SU-DHL-6 (cell line): ENCODE data around the gene LETM1.

Experiments
- H2AFZ ChIP-seq: fragments of 200-600 bp; sonication (generic); 2 replicates; pipeline ENCODE4 v1.6.1; 2014; ENCODE audit warnings: low read depth, mild to moderate bottlenecking, moderate library complexity, mixed read lengths, antibody characterized with exemption, low read length; ENCODE audit not compliant: severe bottlenecking
- H3F3A ChIP-seq: fragments of 200-600 bp; shearing (Covaris generic); 2 replicates; pipeline ENCODE4 v1.6.0; 2016; ENCODE audit warnings: antibody characterized with exemption, mild to moderate bottlenecking; ENCODE audit not compliant: insufficient read depth
- H3K27ac ChIP-seq: fragments of 200-600 bp; sonication (generic); 2 replicates; pipeline ENCODE4 v1.5.1; 2016; ENCODE audit warnings: low read depth, mild to moderate bottlenecking, low read length, moderate library complexity, mixed read lengths
- H3K27me3 ChIP-seq: fragments of 200-600 bp; sonication (generic), shearing (Covaris generic); 2 replicates; pipeline ENCODE4 v1.6.0; 2014; ENCODE audit warnings: mild to moderate bottlenecking, low read length
- H3K36me3 ChIP-seq: fragments of 200-600 bp; sonication (generic); 2 replicates; pipeline ENCODE4 v1.6.1; 2014; ENCODE audit warnings: mild to moderate bottlenecking, low read length, mixed read lengths
- H3K4me2 ChIP-seq: fragments of 300-600, 200-600 bp; shearing (Covaris generic), sonication (generic); 2 replicates; pipeline ENCODE4 v1.6.0; 2014; ENCODE audit warnings: low read length, low read depth, mild to moderate bottlenecking; ENCODE audit not compliant: poor library complexity, severe bottlenecking
- H3K4me3 ChIP-seq: fragments of 200-600 bp; sonication (generic); 2 replicates; pipeline ENCODE4 v1.5.1; 2014; ENCODE audit warnings: antibody characterized with exemption, low read length, mild to moderate bottlenecking, mixed read lengths; ENCODE audit not compliant: insufficient read depth, poor library complexity, severe bottlenecking
- H3K79me2 ChIP-seq: fragments of 200-600 bp; sonication (generic); 2 replicates; pipeline ENCODE4 v1.6.1; 2014; ENCODE audit warnings: mild to moderate bottlenecking, low read length, moderate library complexity; ENCODE audit not compliant: insufficient read depth
- H3K9ac ChIP-seq: fragments of 200-600 bp; sonication (generic); 2 replicates; pipeline ENCODE4 v1.7.0; 2014; ENCODE audit warnings: mild to moderate bottlenecking, low read length
- H3K9me2 ChIP-seq: fragments of 200-600 bp; sonication (generic); replicated peaks from 2 replicates; pipeline ENCODE4 v1.6.1; 2014; ENCODE audit warnings: low read length; ENCODE audit not compliant: insufficient read depth
- H3K9me3 ChIP-seq: fragments of 200-600 bp; sonication (generic); 2 replicates; pipeline ENCODE4 v1.6.1; 2014; ENCODE audit warnings: low read length, mixed read lengths; ENCODE audit not compliant: insufficient read depth
- H4K20me1 ChIP-seq: fragments of 200-600 bp; sonication (generic); 2 replicates; pipeline ENCODE4 v1.6.1; 2014; ENCODE audit warnings: low read depth, mild to moderate bottlenecking, antibody characterized with exemption, low read length, moderate library complexity, mixed read lengths
- CTCF ChIP-seq: fragments of 200-600 bp; sonication (generic); IDR thresholded peaks from one replicate; pipeline ENCODE4 v1.5.1; 2017; ENCODE audit warnings: antibody characterized with exemption, mild to moderate bottlenecking, low read length, moderate library complexity; ENCODE audit not compliant: insufficient read depth, poor library complexity, severe bottlenecking
- EZH2phosphoT487 ChIP-seq: fragments of 200-600 bp; sonication (generic), shearing (Covaris generic); conservative IDR thresholded peaks from 2 replicates; pipeline ENCODE4 v1.6.1; 2018; ENCODE audit warnings: mild to moderate bottlenecking, antibody characterized with exemption, low read length, moderate library complexity, mixed read lengths

LETM1 gene

GRCh38 chr4:1841887-1842210, 14.1 kb downstream of the LETM1 start:
- Histone ChIP-seq H3K79me2 (peaks cover 3% of the 10 kb centered on the region; the same call in 1 of the 2 replicates), H3K27me3 (no peaks in the 10 kb centered on the region), H4K20me1 (no peaks in the 10 kb centered on the region), H3K9me3 (no peaks in the 10 kb centered on the region), H3K36me3 (no peaks in the 10 kb centered on the region), H3K9me2 (no peaks in the 10 kb centered on the region), H3K27ac (no peak overlapping the region), H3K9ac (no peak overlapping the region), H3K4me2 (no peak overlapping the region), H3F3A (no peaks in the 10 kb centered on the region), H2AFZ (no peak overlapping the region), H3K4me3 (no peak overlapping the region)
- TF ChIP-seq CTCF: no peak
- no peak for TF ChIP-seq EZH2phosphoT487

GRCh38 chr4:1841201-1841886, 14.6 kb downstream of the LETM1 start:
- Histone ChIP-seq H3K4me2 (no peak overlapping the region), H3K27ac (no peak overlapping the region), H3K9ac (no peak overlapping the region), H3K79me2 (peaks cover 3% of the 10 kb centered on the region; the same call in 1 of the 2 replicates), H2AFZ (no peak overlapping the region), H3K9me3 (no peaks in the 10 kb centered on the region), H3K27me3 (no peaks in the 10 kb centered on the region), H3K4me3 (no peak overlapping the region), H4K20me1 (no peaks in the 10 kb centered on the region), H3F3A (no peaks in the 10 kb centered on the region), H3K36me3 (no peaks in the 10 kb centered on the region), H3K9me2 (no peaks in the 10 kb centered on the region)
- TF ChIP-seq CTCF (no peak), EZH2phosphoT487 (no peak)

GRCh38 chr4:1839282-1839681, 16.7 kb downstream of the LETM1 start:
- Histone ChIP-seq H3K9me3 (no peaks in the 10 kb centered on the region), H3K27ac (no peak overlapping the region)

More at GRCh38 chr4:1839282-1839681, 16.7 kb downstream of the LETM1 start:
- H3F3A ChIP-seq: no peaks in the 10 kb centered on the region
- no peak overlapping the region for H3K4me3 ChIP-seq
- peaks cover 3% of the 10 kb centered on the region; the same call in 1 of the 2 replicates for H3K79me2 ChIP-seq
- no peak for TF ChIP-seq EZH2phosphoT487
- no peak for TF ChIP-seq CTCF
- H3K9me2 ChIP-seq: no peaks in the 10 kb centered on the region
- no peaks in the 10 kb centered on the region for H4K20me1 ChIP-seq
- no peak overlapping the region for H3K4me2 ChIP-seq
- H3K9ac ChIP-seq: no peak overlapping the region
- no peaks in the 10 kb centered on the region for H3K27me3 ChIP-seq
- no peaks in the 10 kb centered on the region for H3K36me3 ChIP-seq
- no peak overlapping the region for H2AFZ ChIP-seq
